GM12878 (cell line): ENCODE results near the gene SLC25A3. TPM values are rescaled to one million over a fixed set of nuclear protein-coding genes. Genes with fewer than 3 reads are reported as not detected.

Experiments
- ATAC-seq: fragments of 200-7000 bp; cut with Tn5 transposase; 3 replicates; pipeline ENCODE4 v1.9.1; 2020; ENCODE audit warnings: mild to moderate bottlenecking, moderate library complexity
- BruUV-seq: library from RNA; stranded (reverse); fragments of 400-500 nt; replicated peaks from 2 replicates; lab custom pipeline; 2021; lab: Mats Ljungman, UMichigan
- CTCF ChIA-PET: fragments of 300-600 bp; sonication (Branson Sonifier 250); formaldehyde crosslinking; extraction: SDS; loops from one replicate; lab custom pipeline; 2021; ENCODE audit warnings: inconsistent platforms; lab: Yijun Ruan, JAX
- POLR2A ChIA-PET: fragments of 350-600 bp; formaldehyde crosslinking; extraction: SDS; loops from one replicate; lab custom pipeline; 2021; ENCODE audit warnings: inconsistent platforms; lab: Charles Lee
- RAD21 ChIA-PET: fragments of 300-600 bp; sonication (Branson Sonifier 250); formaldehyde crosslinking; loops from one replicate; lab custom pipeline; 2023; ENCODE audit warnings: antibody characterized with exemption; ENCODE audit not compliant: unreplicated experiment; lab: Charles Lee
- SMC1A ChIA-PET: fragments of 300-600 bp; sonication (Branson Sonifier 250); formaldehyde crosslinking; loops from one replicate; lab custom pipeline; 2023; ENCODE audit not compliant: unreplicated experiment, uncharacterized antibody; lab: Charles Lee
- DNase-seq: peaks from one replicate; pipeline ENCODE4 v3.0.0-alpha.2; 2011; ENCODE audit warnings: low read depth, low spot score
- FAIRE-seq: peaks from 3 replicates; lab custom pipeline; 2011; peaks lifted over from hg19 to GRCh38; lab: Jason Lieb, UNC
- H2AFZ ChIP-seq: 2 replicates; pipeline ENCODE4 v1.6.0; 2011; ENCODE audit warnings: low read depth, low read length, control low read depth; ENCODE audit not compliant: control insufficient read depth
- H3K27ac ChIP-seq: 2 replicates; pipeline ENCODE4 v1.5.1; 2011; ENCODE audit warnings: control low read depth; ENCODE audit not compliant: control insufficient read depth, insufficient read depth
- H3K27me3 ChIP-seq, 2 experiments: replicated peaks in 1 of 2; 2 replicates each; pipeline versions ENCODE4 v1.6.0 to v1.6.1; 2011; ENCODE audit warnings: low read length in 1 of 2; ENCODE audit not compliant: control insufficient read depth in 2 of 2, insufficient read depth in 2 of 2
- H3K36me3 ChIP-seq, 2 experiments: 2 replicates each; pipeline ENCODE4 v1.5.1; 2011; ENCODE audit warnings: low read length in 1 of 2; ENCODE audit not compliant: control insufficient read depth in 2 of 2, insufficient read depth in 2 of 2
- H3K4me1 ChIP-seq: 2 replicates; pipeline ENCODE4 v1.6.1; 2011; ENCODE audit warnings: mild to moderate bottlenecking, low read length, moderate library complexity, mixed read lengths; ENCODE audit not compliant: control insufficient read depth, insufficient read depth
- H3K4me2 ChIP-seq: 2 replicates; pipeline ENCODE4 v1.6.0; 2011; ENCODE audit warnings: control low read depth; ENCODE audit not compliant: control insufficient read depth, insufficient read depth
- H3K4me3 ChIP-seq: fragments of 200-600 bp; sonication (generic); 2 replicates; pipeline ENCODE4 v1.5.1; 2016
- H3K79me2 ChIP-seq: 2 replicates; pipeline ENCODE4 v1.6.0; 2011; ENCODE audit warnings: low read length; ENCODE audit not compliant: control insufficient read depth, insufficient read depth
- H3K9ac ChIP-seq: 2 replicates; pipeline ENCODE4 v1.8.0; 2011; ENCODE audit warnings: low read length, control low read depth, mixed read lengths; ENCODE audit not compliant: control insufficient read depth, insufficient read depth
- H3K9me3 ChIP-seq: replicated peaks from 3 replicates; pipeline ENCODE4 v1.5.1; 2011; ENCODE audit warnings: mild to moderate bottlenecking, low read length; ENCODE audit not compliant: control insufficient read depth, insufficient read depth
- H4K20me1 ChIP-seq: 2 replicates; pipeline ENCODE4 v1.6.0; 2011; ENCODE audit not compliant: control insufficient read depth, insufficient read depth
- BHLHE40 ChIP-seq, 2 experiments: fragments of 450-650 bp in 1 of 2; IDR thresholded peaks; 2 replicates each; pipeline ENCODE4 v1.6.1; 2011 to 2017; ENCODE audit warnings: low read depth in 2 of 2, borderline replicate concordance in 1 of 2, improper control_type of control experiment in 1 of 2, low read length in 1 of 2, mild to moderate bottlenecking in 1 of 2
- CBX5 ChIP-seq: sonication (generic); IDR thresholded peaks from 2 replicates; pipeline ENCODE4 v1.6.1; 2016; ENCODE audit warnings: low read depth, moderate library complexity, mild to moderate bottlenecking, inconsistent platforms
- CHD1 ChIP-seq: IDR thresholded peaks from 2 replicates; pipeline ENCODE4 v1.6.1; 2012; ENCODE audit warnings: low read depth, low read length, improper control_type of control experiment
- CREB1 ChIP-seq: IDR thresholded peaks from 2 replicates; pipeline ENCODE4 v1.6.1; 2012; ENCODE audit warnings: low read depth, mild to moderate bottlenecking, inconsistent platforms
- HDAC6 ChIP-seq: fragments of 200-600 bp; sonication (generic); IDR thresholded peaks from one replicate; pipeline ENCODE4 v1.8.0; 2017; ENCODE audit warnings: antibody characterized with exemption; ENCODE audit not compliant: unreplicated experiment
- JUNB ChIP-seq: IDR thresholded peaks from 2 replicates; pipeline ENCODE4 v1.6.1; 2016; ENCODE audit warnings: antibody characterized with exemption, mild to moderate bottlenecking
- PAX8 ChIP-seq: fragments of 450-650 bp; IDR thresholded peaks from 2 replicates; pipeline ENCODE4 v1.6.1; 2017; ENCODE audit warnings: mild to moderate bottlenecking, moderate library complexity
- SIX5 ChIP-seq: IDR thresholded peaks from 2 replicates; pipeline ENCODE4 v1.6.1; 2011; ENCODE audit warnings: mild to moderate bottlenecking, low read depth, low read length, moderate library complexity; ENCODE audit not compliant: severe bottlenecking
- SMARCA5 ChIP-seq: fragments of 450-650 bp; IDR thresholded peaks from 2 replicates; pipeline ENCODE4 v1.6.1; 2017; ENCODE audit warnings: mild to moderate bottlenecking
- SRF ChIP-seq, 2 experiments: IDR thresholded peaks; 2 replicates each; pipeline ENCODE4 v1.6.1; 2011; ENCODE audit warnings: low read depth in 2 of 2, low read length in 2 of 2, mild to moderate bottlenecking in 1 of 2, moderate library complexity in 1 of 2
- ZBTB40 ChIP-seq: fragments of 450-650 bp; IDR thresholded peaks from 2 replicates; pipeline ENCODE4 v1.6.1; 2016; ENCODE audit warnings: mild to moderate bottlenecking, moderate library complexity, borderline replicate concordance
- WGBS: methylation state at CpG from one replicate; pipeline ENCODE4 v1.1.6; 2016; ENCODE audit warnings: low lambda C conversion rate; ENCODE audit not compliant: insufficient replicate concordance, insufficient coverage; ENCODE audit errors: missing lambda C conversion rate; 5-methylcytosine and 5-hydroxymethylcytosine counted together
- in situ Hi-C: fragments of 300-500 bp; cut with MboI; formaldehyde crosslinking; loops from 9 replicates; pipeline ENCODE4 v1.14.3; 2018; ENCODE audit warnings: mixed read lengths
- intact Hi-C: fragments of 100-400 bp; cut with micrococcal nuclease; formaldehyde crosslinking; loops from one replicate; pipeline ENCODE4 v1.14.2; 2022; ENCODE audit not compliant: unreplicated experiment
- polyA plus RNA-seq, 11 experiments: library from polyadenylated mRNA; depleted of rRNA in 4 of 11; unstranded in 6 of 11; stranded (reverse) in 5 of 11; fragments of >200 nt; fragmentation: Nextera tagmentation in 4 of 11; fragmentation: Illumina TruSeq in 1 of 11; extraction: Ambion mirVana in 4 of 11; extraction: Trizol in 1 of 11; gene quantifications; 1 replicate in 1 of 11; 2 replicates in 10 of 11; pipeline versions ENCODE4 v1.2.1 to v1.2.3, GENCODE V29; 2011 to 2016; ENCODE audit warnings: inconsistent platforms in 2 of 11, missing spikeins in 2 of 11, low read depth in 1 of 11
- total RNA-seq, 4 experiments: library from RNA; depleted of rRNA in 3 of 4; stranded (reverse); fragments of >200 nt in 3 of 4; fragmentation: Illumina TruSeq in 1 of 4; extraction: Trizol in 1 of 4; gene quantifications; 2 replicates each; pipeline versions ENCODE4 v1.2.1 to v1.2.3, GENCODE V29; 2013 to 2021
- TF ChIP-seq, protein P1 (sequence below), 3 experiments: IDR thresholded peaks in 2 of 3; conservative IDR thresholded peaks in 1 of 3; 2 replicates each; pipeline ENCODE4 v1.5.1; 2011; ENCODE audit warnings: low read depth in 3 of 3, low read length in 3 of 3, mild to moderate bottlenecking in 3 of 3, control low read depth in 2 of 3, moderate library complexity in 2 of 3, inconsistent platforms in 1 of 3, mixed read lengths in 1 of 3; ENCODE audit not compliant: control insufficient read depth in 2 of 3, insufficient read depth in 1 of 3; ENCODE audit errors: extremely low read depth in 1 of 3
- TF ChIP-seq, protein P2 (sequence below): fragments of 150-350 bp; IDR thresholded peaks from 2 replicates; pipeline ENCODE4 v1.6.1; 2016; ENCODE audit warnings: low read depth, low read length

The SLC25A3 gene
- total and polyA plus RNA-seq, 10 of the 15 experiments (the other 5 are each of a cell fraction or from before 2014, with no cell fraction given), result 314 to 700 (median 589) TPM

- Histone ChIP-seq H4K20me1 (no peaks in the 10 kb centered on the region), H3K79me2 (peaks cover 74% of the 10 kb centered on the region), H3K9me3 (no peaks in the 10 kb centered on the region), H3K4me2 (peak overlapping the region; percentile 77; the same call in 1 of the 2 replicates), H3K4me1 (no peaks in the 10 kb centered on the region), H3K27me3 (no peaks in the 10 kb centered on the region), H3K36me3 (0 out of 4 replicates have a peak, but pooled peaks cover 0 to 3% of the 10 kb centered on the region in 2 experiments), H2AFZ (peak overlapping the region; percentile 92), H3K4me3 (peak overlapping the region; percentile 98), H3K9ac (peak overlapping the region; percentile 93), H3K27ac (peak overlapping the region; percentile 94)
- ATAC-seq (peak; percentile 49), DNase-seq (no peak), FAIRE-seq (no peak)
- TF ChIP-seq SMARCA5 (peak; percentile 33; the same call in 1 of the 2 replicates), PAX8 (no peak), JUNB (no peak), BHLHE40 (IDR thresholded peaks at IDR 0.05; ENCODE audit: borderline replicate concordance in 1 of 2, low read depth in 2 of 2, low read length in 1 of 2) (peak in 1 of 2 experiments; percentile 74; a peak in 2 of 4 replicates), HDAC6 (no peak), CREB1 (no peak), ZBTB40 (no peak), SIX5 (no peak), CHD1 (0 out of 2 replicates have a peak, but pooled peaks have one; percentile 10), CBX5 (0 out of 2 replicates have a peak, but pooled peaks have one; percentile 23), SRF (IDR thresholded peaks at IDR 0.05; ENCODE audit: low read depth in 2 of 2, low read length in 2 of 2) (no peak)
- TF ChIP-seq, protein P1, sequence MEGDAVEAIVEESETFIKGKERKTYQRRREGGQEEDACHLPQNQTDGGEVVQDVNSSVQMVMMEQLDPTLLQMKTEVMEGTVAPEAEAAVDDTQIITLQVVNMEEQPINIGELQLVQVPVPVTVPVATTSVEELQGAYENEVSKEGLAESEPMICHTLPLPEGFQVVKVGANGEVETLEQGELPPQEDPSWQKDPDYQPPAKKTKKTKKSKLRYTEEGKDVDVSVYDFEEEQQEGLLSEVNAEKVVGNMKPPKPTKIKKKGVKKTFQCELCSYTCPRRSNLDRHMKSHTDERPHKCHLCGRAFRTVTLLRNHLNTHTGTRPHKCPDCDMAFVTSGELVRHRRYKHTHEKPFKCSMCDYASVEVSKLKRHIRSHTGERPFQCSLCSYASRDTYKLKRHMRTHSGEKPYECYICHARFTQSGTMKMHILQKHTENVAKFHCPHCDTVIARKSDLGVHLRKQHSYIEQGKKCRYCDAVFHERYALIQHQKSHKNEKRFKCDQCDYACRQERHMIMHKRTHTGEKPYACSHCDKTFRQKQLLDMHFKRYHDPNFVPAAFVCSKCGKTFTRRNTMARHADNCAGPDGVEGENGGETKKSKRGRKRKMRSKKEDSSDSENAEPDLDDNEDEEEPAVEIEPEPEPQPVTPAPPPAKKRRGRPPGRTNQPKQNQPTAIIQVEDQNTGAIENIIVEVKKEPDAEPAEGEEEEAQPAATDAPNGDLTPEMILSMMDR (IDR thresholded peaks at IDR 0.05 in 2 of 3, conservative IDR thresholded peaks at IDR 0.05 in 1 of 3; ENCODE audit: control insufficient read depth in 2 of 3, extremely low read depth in 1 of 3, insufficient read depth in 1 of 3, low read depth in 3 of 3, low read length in 3 of 3), result peak in 1 of 3 experiments; percentile 19; a peak in 1 of 6 replicates
- TF ChIP-seq, protein P2, sequence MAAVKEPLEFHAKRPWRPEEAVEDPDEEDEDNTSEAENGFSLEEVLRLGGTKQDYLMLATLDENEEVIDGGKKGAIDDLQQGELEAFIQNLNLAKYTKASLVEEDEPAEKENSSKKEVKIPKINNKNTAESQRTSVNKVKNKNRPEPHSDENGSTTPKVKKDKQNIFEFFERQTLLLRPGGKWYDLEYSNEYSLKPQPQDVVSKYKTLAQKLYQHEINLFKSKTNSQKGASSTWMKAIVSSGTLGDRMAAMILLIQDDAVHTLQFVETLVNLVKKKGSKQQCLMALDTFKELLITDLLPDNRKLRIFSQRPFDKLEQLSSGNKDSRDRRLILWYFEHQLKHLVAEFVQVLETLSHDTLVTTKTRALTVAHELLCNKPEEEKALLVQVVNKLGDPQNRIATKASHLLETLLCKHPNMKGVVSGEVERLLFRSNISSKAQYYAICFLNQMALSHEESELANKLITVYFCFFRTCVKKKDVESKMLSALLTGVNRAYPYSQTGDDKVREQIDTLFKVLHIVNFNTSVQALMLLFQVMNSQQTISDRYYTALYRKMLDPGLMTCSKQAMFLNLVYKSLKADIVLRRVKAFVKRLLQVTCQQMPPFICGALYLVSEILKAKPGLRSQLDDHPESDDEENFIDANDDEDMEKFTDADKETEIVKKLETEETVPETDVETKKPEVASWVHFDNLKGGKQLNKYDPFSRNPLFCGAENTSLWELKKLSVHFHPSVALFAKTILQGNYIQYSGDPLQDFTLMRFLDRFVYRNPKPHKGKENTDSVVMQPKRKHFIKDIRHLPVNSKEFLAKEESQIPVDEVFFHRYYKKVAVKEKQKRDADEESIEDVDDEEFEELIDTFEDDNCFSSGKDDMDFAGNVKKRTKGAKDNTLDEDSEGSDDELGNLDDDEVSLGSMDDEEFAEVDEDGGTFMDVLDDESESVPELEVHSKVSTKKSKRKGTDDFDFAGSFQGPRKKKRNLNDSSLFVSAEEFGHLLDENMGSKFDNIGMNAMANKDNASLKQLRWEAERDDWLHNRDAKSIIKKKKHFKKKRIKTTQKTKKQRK, result no peak
- ChIA-PET POLR2A (interaction anchor here (0.6 to 2.2 kb wide), 11 partner anchors 9 to 153 kb away, joined by 3 to 18 read pairs (median 4); partner anchors contain the start of genes SLC25A3 and TMPO), RAD21 (interaction anchor here (1.2 to 2.2 kb wide), 6 partner anchors 8 to 354 kb away, joined by 3 to 17 read pairs (median 5); partner anchors contain the start of gene SLC25A3), CTCF (interaction anchor here (0.7 to 1.9 kb wide), 3 partner anchors 37 to 355 kb away, joined by 3 to 6 read pairs (median 3); no protein-coding TSS in a partner anchor), SMC1A (interaction anchor here (0.9 to 2.1 kb wide), 9 partner anchors 19 to 130 kb away, joined by 3 to 11 read pairs (median 4); partner anchors contain the start of gene SLC25A3)
- 2% methylated on average over 7 of the region's 20 CpGs for WGBS
- intact Hi-C loops, result loop anchor here (1.0 kb wide), 1 partner anchor 51 kb away; the partner anchor contains the start of gene SLC25A3
- in situ Hi-C loops, result no loop called here
- BruUV-seq, result no TSS peak
Observed at GRCh38 chr12:98644433-98644711, 50.9 kb downstream of the SLC25A3 start.
